Stimulated activated CD8-positive, alpha-beta memory T cell treated with anti-CD3 and anti-CD28 coated beads, Interleukin-15, amount 100 ng/mL, for 48 hours (primary cell): ENCODE data around the gene OTUD3.
"Not testable (repeated sequence)": the region's sequence is repeated elsewhere in the genome, so short reads cannot be mapped to it uniquely, and the experiment has no call there.

Source experiments
- DNase-seq, 2 donors: peaks; one replicate each; pipeline ENCODE4 v3.0.0-alpha.2; 2020; ENCODE audit warnings: low read depth in 2 of 2

OTUD3 gene

DNA sequence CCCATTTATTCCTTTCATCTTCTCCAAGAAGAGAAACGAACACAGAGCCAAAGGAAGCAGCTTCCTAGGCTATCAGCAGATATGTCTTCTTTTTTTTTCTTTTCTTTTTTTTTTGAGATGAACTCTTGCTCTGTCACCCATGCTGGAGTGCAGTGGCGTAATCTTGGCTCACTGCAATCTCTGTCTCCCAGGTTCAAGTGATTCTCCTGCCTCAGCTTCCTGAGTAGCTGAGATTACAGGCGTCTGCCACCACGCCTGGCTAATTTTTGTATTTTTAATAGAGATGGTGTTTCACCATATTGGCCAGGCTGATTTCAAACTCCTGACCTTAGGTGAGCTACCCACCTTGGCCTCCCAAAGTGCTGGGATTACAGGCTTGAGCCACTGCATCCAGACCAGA, 13.6 kb upstream of the OTUD3 start:
- not testable (repeated sequence) for DNase-seq

DNA sequence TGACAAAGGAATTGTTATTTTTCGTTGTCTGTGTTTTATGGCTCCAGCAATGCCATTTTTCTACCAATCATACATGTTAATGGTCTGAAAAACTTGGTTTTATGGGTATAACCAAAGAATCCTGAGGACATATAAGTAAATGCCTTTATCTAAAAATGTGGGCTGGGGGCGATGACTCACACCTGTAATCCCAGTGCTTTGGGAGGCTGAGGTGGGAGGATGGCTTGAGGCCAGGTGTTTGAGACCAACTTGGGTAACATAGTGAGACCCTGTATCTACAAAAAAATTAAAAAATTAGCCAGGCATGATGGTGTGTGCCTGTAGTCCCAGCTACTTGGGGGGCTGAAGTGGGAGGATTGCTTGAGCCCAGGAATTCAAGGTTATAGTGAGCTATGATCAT, 12.7 kb upstream of the OTUD3 start:
- not testable (repeated sequence) for DNase-seq

DNA sequence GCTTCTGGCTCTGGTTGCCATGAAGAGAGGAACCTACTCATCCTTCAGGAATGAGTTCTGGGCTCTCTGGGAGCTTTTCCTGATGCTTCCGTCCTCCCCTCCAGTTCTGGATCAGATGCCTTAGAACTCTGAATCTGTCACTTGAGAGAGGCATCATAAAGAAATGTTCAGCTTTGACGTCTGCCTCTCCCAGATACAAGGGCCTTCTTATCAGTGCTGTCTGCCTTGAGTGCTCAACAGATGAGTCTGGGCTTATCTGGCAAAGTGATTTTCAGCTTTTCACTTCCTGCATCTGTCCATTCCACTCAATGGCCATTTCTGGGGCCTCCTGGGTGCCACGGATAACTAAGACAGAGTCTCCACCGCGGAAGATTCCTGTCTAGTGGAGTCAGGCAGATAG, 12.3 kb upstream of the OTUD3 start:
- DNase-seq = no peak

DNA sequence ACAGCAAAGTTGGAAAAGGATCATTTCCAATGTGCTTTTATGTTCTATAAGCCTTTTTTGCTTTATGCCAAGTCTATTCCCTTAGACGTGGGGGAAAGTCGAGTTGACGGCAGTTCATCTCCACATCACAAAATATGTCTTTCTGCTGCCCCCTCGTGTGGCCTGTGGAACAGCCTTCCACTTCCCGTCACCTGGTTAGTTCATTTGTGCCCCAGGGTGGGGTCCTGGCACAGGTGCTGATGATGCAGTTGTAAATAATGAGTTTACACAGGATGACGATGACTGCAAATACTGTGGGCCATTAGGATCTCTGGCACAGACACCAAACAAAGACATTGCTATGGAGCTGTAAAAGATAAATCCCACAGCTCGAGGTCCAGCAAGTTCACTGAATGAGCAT, 10.0 kb upstream of the OTUD3 start:
- no peak for DNase-seq

DNA sequence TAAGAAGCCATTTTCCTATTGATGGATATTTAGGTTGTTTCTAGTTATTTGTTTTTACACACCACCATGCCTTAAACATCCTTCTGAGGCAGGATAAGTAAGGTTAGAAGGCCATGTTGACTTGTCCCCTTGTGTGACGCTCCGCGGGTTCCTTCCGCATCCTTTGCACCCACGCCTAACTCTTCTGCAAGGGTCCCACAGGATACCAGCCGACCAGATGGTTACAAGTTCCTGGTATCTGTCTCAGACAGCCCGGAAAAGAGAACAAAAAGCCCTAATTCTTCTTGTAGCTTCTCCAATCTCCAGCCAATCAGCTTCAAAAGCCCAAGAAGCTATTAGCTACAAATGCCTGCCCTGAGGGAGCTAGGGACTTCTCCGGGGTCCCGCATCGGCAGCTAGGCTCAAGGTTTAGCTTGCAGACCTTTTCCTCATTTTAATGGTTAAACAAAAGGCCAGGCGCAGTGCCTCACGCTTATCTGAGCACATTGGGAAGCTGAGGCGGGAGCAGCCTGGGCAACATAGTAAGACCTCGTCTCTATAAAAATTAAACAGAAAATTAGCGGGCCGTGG, 4.9 kb upstream of the OTUD3 start:
- no peak for DNase-seq

DNA sequence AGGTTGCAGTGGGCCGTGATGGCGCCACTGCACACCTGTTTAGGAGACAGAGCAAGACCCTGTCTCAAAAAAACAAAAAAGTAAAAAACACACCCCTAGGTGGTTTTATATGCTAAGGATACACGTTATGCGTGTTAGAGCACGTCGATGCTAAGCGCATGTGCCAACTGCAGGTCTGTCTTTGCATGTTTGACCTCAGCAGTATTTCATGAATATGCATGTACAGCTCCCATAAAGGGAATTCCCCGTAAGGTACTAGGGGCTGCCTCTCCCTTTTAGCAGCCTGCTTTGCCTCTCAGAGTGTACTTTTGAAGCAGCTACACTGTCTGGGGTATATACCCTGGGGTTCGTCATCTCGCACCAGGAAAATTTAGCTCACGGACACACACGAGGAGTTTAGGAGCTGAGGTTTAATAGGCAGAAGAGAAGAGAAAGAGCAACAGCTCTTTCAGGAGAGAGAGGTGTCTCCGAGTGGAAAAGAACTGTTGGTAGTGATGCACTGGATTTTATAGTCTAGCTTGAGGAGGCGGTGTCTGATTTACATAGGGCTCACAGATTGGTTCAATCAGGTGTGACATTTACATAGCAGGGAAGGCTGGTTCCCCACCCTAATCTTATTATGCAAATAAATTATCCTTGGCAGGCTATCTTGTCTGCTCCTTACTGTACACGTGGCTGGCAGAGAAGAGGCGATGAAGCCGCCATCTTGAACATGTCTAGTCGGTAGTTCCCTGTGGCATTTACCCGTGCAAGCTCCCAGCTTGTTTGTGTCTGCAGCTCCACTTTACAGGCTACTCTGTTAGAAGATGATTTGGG, 4.2 kb upstream of the OTUD3 start:
- DNase-seq = no peak

DNA sequence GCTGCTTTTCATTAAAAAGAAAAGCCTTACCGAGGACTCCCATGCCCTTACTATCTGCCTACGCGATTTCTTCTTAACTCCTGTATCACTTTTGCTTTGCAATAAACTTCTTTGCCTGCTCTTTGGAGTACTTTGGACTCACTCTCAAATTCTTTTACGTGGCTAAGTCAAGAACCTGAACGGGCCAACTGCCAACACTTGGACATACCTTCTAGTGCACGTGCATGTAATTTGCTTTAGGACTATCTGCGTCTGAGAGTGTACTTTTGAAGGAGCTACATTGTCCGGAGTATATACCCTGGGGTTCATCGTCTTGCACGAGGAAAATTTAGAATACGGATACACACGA, 3.6 kb upstream of the OTUD3 start:
- no peak for DNase-seq

DNA sequence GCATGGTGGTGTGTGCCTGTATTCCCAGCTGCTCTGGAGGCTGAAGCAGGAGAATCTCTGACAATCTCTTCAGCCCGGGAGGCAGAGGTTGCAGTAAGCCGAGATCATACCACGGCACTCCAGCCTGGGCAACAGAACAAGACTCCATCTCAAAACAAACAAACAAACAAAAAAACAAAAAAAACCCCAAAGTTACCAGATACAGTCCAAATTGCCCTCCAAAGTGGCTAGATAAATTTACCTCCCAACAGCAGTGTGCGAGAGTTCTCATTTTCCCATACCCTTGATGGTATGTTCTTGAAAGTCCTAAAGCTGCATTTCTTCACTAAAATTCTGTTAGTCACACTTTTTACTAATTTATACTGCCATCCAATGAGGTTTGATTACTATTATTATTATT, 3.0 kb upstream of the OTUD3 start:
- no peak for DNase-seq

DNA sequence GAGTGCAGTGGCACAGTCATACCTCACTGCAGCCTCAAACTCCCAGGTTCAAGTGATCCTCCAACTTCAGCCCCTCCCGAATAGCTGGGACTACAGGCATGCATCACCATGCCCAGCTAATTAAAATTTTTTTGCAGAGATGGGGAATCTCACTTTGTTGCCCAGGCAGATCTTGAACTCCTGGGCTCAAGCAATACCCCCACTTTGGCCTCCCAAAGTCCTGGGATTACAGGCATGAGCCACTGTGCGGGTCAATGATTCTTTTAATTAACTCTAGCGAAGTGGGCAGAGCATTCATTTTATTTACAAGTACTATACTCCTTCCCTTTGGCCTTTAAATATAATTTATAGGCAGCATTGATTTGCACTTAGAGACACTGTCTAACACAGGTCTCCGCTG, 2.5 kb upstream of the OTUD3 start:
- DNase-seq = no peak

DNA sequence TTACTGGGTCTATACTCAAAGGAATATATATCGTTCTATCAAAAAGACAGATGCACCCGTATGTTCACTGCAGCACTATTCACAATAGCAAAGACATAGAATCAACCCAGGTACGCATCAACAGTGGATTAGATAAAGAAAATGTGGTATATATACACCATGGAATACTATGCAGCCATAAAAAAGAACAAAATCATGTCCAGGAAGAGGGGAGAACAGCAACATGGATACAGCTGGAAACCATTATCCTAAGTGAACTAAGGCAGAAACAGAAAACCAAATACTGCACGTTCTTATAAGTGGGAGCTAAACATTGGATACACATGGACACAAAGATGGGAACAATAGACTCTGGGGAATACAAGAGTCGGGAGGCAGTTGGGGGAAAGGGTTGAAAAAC, 1.4 kb upstream of the OTUD3 start:
- DNase-seq = not testable (repeated sequence)

DNA sequence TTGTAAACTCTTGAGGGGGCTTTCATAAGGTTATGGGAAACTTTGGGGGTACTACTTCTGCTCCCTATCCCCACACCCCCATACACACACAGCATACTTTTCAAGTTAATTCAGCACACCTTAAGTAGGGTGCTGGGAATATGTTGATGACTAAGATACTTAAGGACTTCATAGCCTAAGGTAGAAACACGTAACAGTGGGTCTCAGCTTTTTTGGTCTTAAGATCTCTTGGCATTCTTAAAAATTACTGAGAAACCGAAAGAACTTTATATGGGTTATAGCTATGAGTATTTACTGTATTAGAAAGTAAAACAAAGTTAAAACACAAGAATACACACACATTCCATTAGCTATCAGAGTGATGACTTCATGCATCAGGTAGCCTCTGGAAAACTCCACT, 2.1 kb downstream of the OTUD3 start:
- no peak for DNase-seq

DNA sequence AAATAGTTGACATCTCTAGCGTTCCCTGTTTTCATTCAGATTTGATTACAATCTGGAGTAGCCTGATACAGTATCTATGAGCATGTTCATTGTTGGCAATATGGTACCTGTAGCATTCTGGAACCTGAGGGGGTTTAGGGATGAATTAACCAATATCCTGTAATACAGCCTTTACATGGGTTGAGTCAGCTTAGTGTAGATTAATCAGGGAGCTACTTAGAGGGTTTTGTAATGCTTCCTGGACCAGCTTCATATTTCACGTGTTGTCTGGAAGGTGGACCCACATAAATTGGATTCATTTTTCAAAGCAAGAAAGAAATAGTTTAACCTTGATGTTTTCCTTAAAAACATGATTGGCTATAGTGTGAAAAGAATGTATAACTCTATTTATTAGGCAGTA, 3.6 kb downstream of the OTUD3 start:
- no peak for DNase-seq

DNA sequence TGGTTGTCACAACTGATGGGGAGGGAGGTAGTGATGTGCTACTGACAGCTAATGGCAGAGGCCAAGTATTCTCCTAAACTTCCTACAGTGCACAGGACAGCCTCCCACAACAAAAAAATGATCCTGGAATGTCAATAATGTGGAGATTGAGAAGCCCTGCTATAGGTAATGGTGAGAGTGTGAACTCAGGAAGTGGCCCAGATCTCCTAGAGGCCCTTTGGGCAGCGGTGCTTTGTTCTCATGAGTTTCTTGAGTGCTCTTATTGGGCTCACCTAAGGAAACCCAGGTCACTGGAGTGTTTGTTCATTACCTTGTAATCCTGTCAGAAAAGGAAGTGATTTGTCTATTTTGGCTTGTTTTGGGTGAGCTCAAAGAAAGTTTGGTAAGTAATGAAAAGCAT, 5.9 kb downstream of the OTUD3 start:
- no peak for DNase-seq

DNA sequence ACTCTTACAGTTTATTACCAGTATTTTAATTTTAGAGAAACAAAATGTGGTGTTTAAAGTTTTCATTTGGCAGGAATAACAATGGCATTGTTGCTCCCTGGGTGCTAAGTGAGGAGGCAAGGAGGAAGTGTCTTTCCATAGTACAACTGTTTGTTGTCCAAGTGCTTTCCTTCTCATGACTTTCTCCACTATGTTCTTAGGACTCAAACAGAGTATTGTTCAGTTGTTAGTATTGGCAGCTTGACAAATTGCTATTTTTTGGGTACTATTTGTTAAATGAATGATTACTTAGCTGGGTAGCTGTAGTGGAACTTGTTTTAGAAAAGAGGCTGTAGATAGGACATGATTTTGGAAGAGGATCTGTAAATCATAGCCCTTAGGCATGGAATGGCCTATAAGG, 7.5 kb downstream of the OTUD3 start:
- no peak for DNase-seq

DNA sequence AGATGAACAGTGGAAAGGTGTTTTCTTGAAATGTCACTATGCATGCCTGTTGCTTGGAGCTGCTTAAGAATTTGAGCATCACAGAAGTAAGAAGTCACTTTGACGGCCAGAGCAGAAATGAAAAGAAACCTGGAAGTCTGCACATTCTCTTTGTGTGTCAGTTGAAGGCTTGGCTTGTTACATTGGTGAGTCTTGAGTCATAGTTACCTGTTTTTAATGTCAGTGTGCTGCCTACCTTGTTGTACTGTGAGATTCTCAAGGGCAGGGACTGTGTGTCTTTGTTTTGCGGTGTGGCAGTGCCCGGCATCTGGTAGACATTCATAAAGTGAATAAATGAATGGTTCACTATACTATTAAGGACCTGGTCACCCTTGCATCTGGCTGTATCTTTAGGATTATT, 9.9 kb downstream of the OTUD3 start:
- no peak for DNase-seq

DNA sequence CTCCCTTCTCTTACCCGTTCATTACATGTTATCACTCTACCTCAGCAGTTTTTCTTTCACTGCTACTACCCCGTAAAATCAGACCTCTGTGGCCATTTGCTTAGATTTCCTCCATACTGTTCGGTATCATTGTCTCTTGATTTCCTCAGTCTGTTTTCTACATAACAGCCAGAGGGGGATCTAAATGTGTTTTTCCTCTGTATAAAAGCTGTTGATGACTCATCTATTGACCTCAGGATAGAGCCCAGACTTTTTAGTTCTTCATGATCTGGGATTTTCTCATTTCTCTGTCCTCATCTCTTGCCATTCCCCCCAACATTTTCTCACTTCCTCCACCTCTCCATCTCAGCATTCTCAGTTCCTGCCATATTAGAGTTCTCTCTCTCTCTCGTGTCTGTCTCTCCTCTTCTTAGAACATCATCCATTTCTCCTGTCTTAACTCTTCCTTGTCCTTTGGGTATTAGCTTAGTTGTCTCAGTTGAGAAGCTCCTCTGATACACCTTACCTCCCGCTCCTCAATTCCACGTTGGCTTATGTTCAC, 10.5 kb downstream of the OTUD3 start:
- no peak for DNase-seq

DNA sequence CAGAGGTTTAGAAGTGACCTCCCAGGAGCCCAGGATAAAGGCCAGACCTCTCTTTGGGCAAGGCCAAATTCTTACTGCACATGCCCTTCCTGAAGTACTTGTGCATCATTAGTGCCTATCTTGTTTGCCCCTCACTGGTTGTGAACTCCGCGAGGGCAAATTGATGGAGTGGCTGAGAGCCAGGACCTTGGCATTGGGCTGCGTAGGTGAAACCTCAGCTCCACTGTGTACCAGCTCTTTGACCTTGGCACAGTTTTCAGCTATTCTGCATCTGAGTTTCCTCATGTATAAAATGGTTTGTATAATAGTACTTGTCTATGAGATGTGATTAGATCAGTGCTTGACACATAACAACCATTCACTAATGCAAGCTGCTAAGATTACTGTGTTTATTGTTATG, 11.5 kb downstream of the OTUD3 start:
- no peak for DNase-seq

DNA sequence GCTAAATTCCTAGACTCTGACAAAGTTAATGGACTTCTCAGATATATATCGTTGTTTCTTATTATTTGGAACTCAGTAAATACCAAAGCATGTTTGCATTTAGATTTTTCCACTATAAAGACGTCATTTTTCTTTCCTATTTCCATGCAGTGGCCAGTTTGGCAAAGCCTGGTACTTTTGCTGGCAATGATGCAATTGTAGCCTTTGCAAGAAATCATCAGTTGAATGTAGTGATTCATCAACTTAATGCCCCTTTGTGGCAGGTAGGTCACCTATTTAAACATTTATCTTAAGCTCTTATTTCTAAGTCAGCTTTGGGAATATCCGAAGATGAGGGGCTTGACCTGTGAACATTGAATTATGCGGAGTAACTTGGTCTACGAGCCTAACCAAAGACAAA, 12.0 kb downstream of the OTUD3 start:
- no peak for DNase-seq

DNA sequence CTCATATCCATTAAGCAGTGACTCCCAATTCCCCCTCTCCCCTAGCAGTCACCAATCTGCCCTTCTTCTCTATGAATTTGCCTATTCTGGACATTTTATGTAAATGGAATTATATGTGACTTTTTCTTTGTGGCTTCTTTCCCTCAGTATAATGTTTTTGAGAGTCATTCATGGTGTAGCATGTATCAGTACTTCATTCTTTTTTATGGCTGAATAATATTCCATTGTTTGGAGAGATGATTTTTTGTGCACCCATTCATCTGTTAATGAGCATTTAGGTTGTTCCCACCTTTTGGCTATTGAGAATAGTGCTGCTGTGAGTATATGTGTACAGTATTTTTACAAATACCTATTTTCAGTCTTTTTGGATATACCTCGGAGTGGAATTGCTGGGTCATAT, 19.5 kb downstream of the OTUD3 start:
- no peak for DNase-seq

DNA sequence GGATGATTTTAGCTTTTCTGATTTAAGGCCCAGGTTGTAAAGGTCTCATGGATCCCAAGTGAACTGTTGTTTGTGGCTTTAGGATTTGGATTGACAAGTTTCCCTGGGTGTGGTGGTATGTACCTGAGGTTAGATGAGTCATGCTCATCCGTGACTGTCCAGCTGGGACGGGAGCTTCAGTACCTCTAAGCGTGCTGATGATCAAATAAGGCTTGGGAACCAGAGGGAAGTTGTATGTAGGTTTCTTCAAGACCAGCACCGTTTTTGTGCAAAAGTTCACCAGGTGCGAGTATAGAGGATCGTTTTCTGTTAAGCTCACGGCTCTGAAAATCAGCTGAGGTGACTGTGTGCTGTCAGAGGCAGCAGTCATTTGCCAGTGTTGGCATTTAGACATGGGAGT, 21.4 kb downstream of the OTUD3 start:
- no peak for DNase-seq

DNA sequence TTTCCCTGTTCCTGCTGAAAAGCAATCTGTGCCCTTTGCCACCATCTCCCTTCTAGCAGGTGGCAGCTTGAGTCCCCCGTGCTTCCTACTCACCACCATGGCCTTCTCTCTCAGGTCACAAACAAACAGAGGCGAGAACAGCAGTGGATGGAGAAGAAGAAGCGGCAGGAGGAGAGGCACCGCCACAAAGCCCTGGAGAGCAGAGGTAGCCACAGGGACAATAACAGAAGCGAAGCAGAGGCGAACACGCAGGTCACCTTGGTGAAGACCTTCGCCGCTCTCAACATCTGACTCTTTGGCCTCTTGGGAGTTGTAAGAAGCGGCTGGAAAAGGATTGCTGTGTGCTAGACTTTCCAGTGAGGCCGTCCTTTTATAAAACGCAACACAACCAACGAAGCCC, 25.3 kb downstream of the OTUD3 start:
- DNase-seq = no peak

DNA sequence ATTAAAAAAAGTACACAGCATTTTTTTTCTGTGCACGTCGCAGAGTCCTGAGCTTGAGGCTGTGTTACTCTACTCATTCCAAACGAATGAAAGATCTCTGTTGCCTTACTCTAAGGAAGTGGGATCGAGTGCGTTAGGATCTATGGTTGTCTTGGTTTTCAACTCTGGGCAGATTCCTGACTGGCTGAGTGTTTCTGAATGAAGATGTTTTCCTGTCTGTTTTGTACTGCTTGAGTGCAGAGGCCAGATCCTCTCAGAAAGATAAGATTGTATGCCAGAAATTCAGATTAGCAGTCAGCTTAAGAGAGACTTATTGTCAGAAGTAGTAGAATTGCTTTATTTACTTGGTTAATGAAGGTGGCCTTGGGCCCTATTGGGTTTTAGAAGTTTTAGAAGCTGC, 27.2 kb downstream of the OTUD3 start:
- DNase-seq = no peak

DNA sequence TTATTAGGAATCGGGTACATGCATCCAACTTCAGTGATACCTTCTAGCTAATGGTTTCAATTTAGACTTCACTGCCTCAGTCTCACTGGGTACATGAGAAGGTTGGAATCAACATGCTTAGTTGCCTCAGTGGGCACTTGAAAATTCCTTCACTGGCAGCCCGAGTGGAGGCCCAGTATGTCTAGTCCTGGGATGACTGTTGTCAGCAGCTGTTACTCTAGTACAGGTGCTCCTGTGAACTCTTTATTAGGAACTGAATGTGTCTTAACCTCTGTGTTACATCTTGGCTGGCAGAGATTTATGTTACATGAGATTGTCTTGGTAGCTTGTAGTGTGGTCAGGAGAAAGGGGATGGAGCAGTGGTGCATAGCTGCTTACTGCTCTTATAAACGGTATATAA, 27.8 kb downstream of the OTUD3 start:
- no peak for DNase-seq

DNA sequence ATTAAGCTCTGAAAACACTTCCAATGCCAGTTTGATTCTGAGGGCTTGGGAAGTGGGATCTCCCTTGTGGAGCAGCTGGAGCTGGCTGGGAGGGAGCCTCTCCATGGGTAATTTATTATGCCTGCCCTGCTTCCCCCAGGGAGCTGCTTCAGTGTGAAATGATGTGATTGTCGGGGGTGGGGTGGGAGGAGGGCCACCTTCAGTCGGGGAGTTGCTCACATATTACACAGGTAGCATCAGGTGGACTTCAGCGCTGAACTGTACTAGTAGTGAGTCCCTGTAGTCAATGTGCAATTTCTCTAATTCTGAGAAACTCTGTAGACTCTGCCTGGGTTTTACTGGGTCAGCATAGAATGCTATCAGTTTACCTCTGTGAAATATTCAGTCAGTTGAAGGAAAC, 28.5 kb downstream of the OTUD3 start:
- DNase-seq = no peak
